GM23338 (cell line): ENCODE measurements around the gene LIFR. TPM values are rescaled to one million over a fixed set of nuclear protein-coding genes. Genes with fewer than 3 reads are reported as not detected.
A peak's percentile ranks its signal among the peaks of the same experiment; 100 is the strongest.

Experiments used
- ATAC-seq: fragments of 200-7000 bp; cut with Tn5 transposase; 3 replicates; pipeline ENCODE4 v1.9.1; 2020
- DNase-seq: peaks from one replicate; pipeline ENCODE4 v3.0.0-alpha.2; 2015; ENCODE audit warnings: low spot score
- H2AFZ ChIP-seq: fragments of 200-600 bp; sonication (generic); 2 replicates; pipeline ENCODE4 v1.8.0; 2016; ENCODE audit warnings: antibody characterized with exemption, mild to moderate bottlenecking, moderate library complexity
- H3F3A ChIP-seq: fragments of 200-600 bp; sonication (generic); replicated peaks from 2 replicates; pipeline ENCODE4 v1.8.0; 2017; ENCODE audit warnings: antibody characterized with exemption, mixed run types, low read depth
- H3K27ac ChIP-seq: fragments of 200-600 bp; sonication (generic); 2 replicates; pipeline ENCODE4 v1.6.1; 2016; ENCODE audit warnings: low read depth
- H3K27me3 ChIP-seq: fragments of 200-600 bp; sonication (generic); 2 replicates; pipeline ENCODE4 v1.8.0; 2016; ENCODE audit warnings: mild to moderate bottlenecking, mixed run types, moderate library complexity; ENCODE audit not compliant: insufficient read depth
- H3K36me3 ChIP-seq: fragments of 200-600 bp; sonication (generic); 2 replicates; pipeline ENCODE4 v1.8.0; 2016; ENCODE audit warnings: mild to moderate bottlenecking; ENCODE audit not compliant: insufficient read depth
- H3K4me1 ChIP-seq: fragments of 200-600 bp; sonication (generic); 2 replicates; pipeline ENCODE4 v1.8.0; 2016; ENCODE audit warnings: mild to moderate bottlenecking, moderate library complexity; ENCODE audit not compliant: insufficient read depth
- H3K4me2 ChIP-seq: fragments of 200-600 bp; sonication (generic); 2 replicates; pipeline ENCODE4 v1.7.1; 2017; ENCODE audit warnings: mixed run types
- H3K4me3 ChIP-seq: fragments of 200-600 bp; sonication (generic); 2 replicates; pipeline ENCODE4 v1.6.1; 2016; ENCODE audit warnings: mixed run types
- H3K79me2 ChIP-seq: fragments of 200-600 bp; sonication (generic); replicated peaks from 2 replicates; pipeline ENCODE4 v1.8.0; 2017; ENCODE audit warnings: mild to moderate bottlenecking; ENCODE audit not compliant: insufficient read depth
- H3K9me2 ChIP-seq: fragments of 200-600 bp; sonication (generic); 2 replicates; pipeline ENCODE4 v1.8.0; 2017; ENCODE audit not compliant: insufficient read depth
- H4K20me1 ChIP-seq: fragments of 200-600 bp; sonication (generic); replicated peaks from 2 replicates; pipeline ENCODE4 v1.8.0; 2017; ENCODE audit warnings: mild to moderate bottlenecking; ENCODE audit not compliant: insufficient read depth
- H3K27ac Mint-ChIP-seq: 2 replicates; pipeline ENCODE4 v1.8.0; 2020; ENCODE audit warnings: inconsistent platforms, mild to moderate bottlenecking, moderate library complexity, mixed read lengths
- H3K27me3 Mint-ChIP-seq: 3 replicates; pipeline ENCODE4 v1.8.0; 2022; ENCODE audit warnings: low read depth, mild to moderate bottlenecking, moderate library complexity, mixed read lengths, inconsistent platforms; ENCODE audit not compliant: insufficient read depth, poor library complexity
- H3K36me3 Mint-ChIP-seq: 3 replicates; pipeline ENCODE4 v1.8.0; 2021; ENCODE audit warnings: low read depth, mild to moderate bottlenecking, inconsistent platforms, moderate library complexity, mixed read lengths
- H3K4me1 Mint-ChIP-seq: 3 replicates; pipeline ENCODE4 v1.8.0; 2020; ENCODE audit warnings: mild to moderate bottlenecking, inconsistent platforms, mixed read lengths
- H3K4me3 Mint-ChIP-seq: 3 replicates; pipeline ENCODE4 v1.8.0; 2021; ENCODE audit warnings: moderate library complexity, mild to moderate bottlenecking, inconsistent platforms, mixed read lengths
- H3K9me3 Mint-ChIP-seq: 3 replicates; pipeline ENCODE4 v1.8.0; 2020; ENCODE audit warnings: moderate library complexity, mild to moderate bottlenecking, inconsistent platforms, mixed read lengths
- CREB1 ChIP-seq: fragments of 250-450 bp; sonication (Bioruptor Pico); IDR thresholded peaks from 2 replicates; pipeline ENCODE4 v1.5.0; 2020; ENCODE audit warnings: low read depth, mild to moderate bottlenecking, moderate library complexity
- EZH2 ChIP-seq: fragments of 200-600 bp; sonication (generic); IDR thresholded peaks from one replicate; pipeline ENCODE4 v1.8.0; 2017; ENCODE audit warnings: antibody characterized with exemption, mild to moderate bottlenecking, low read depth; ENCODE audit not compliant: unreplicated experiment
- EZH2phosphoT487 ChIP-seq: fragments of 200-600 bp; sonication (generic); IDR thresholded peaks from one replicate; pipeline ENCODE4 v1.8.1; 2018; ENCODE audit warnings: antibody characterized with exemption; ENCODE audit not compliant: unreplicated experiment
- JUNB ChIP-seq: IDR thresholded peaks from one replicate; pipeline ENCODE4 v1.6.1; 2016; ENCODE audit warnings: antibody characterized with exemption; ENCODE audit not compliant: unreplicated experiment
- NANOG ChIP-seq: IDR thresholded peaks from 2 replicates; pipeline ENCODE4 v1.6.1; 2016; ENCODE audit warnings: antibody characterized with exemption, borderline replicate concordance
- POLR2AphosphoS5 ChIP-seq: IDR thresholded peaks from 2 replicates; pipeline ENCODE4 v1.6.1; 2016; ENCODE audit warnings: antibody characterized with exemption, low read depth
- STAT1 ChIP-seq: IDR thresholded peaks from one replicate; pipeline ENCODE4 v1.6.1; 2016; ENCODE audit warnings: antibody characterized with exemption; ENCODE audit not compliant: unreplicated experiment
- ZNF114 ChIP-seq: fragments of 250-450 bp; sonication (Bioruptor Pico); IDR thresholded peaks from 2 replicates; pipeline ENCODE4 v1.5.0; 2020; ENCODE audit warnings: mild to moderate bottlenecking, moderate library complexity
- ZNF331 ChIP-seq: fragments of 250-450 bp; sonication (Bioruptor Pico); IDR thresholded peaks from 2 replicates; pipeline ENCODE4 v1.5.0; 2020; ENCODE audit warnings: low read depth, mild to moderate bottlenecking, moderate library complexity
- polyA plus RNA-seq: library from polyadenylated mRNA; unstranded; fragments of >200 nt; fragmentation: Nextera tagmentation; extraction: Ambion mirVana; gene quantifications from 2 replicates; pipeline ENCODE4 v1.2.1, GENCODE V29; 2016
- total RNA-seq: library from RNA; depleted of rRNA; stranded (reverse); fragments of >200 nt; shearing (Covaris generic); gene quantifications from 2 replicates; pipeline ENCODE4 v1.2.3, GENCODE V29; 2014
- TF ChIP-seq, protein P1 (sequence below), 2 experiments: fragments of 200-600 bp in 1 of 2; sonication (generic) in 1 of 2; conservative IDR thresholded peaks; 2 replicates each; pipeline versions ENCODE4 v1.5.1 to v1.6.1; 2016 to 2017; ENCODE audit warnings: antibody characterized with exemption in 2 of 2, low read depth in 2 of 2, mild to moderate bottlenecking in 2 of 2, moderate library complexity in 1 of 2
- TF ChIP-seq, protein P2 (sequence below): IDR thresholded peaks from 2 replicates; pipeline ENCODE4 v1.6.1; 2016; ENCODE audit warnings: antibody characterized with exemption
- TF ChIP-seq, protein P3 (sequence below): IDR thresholded peaks from one replicate; pipeline ENCODE4 v1.6.1; 2018; ENCODE audit warnings: antibody characterized with exemption; ENCODE audit not compliant: unreplicated experiment
- TF ChIP-seq, protein P4 (sequence below): fragments of 250-450 bp; sonication (Bioruptor Pico); IDR thresholded peaks from 2 replicates; pipeline ENCODE4 v1.5.0; 2020; ENCODE audit warnings: mild to moderate bottlenecking, moderate library complexity

LIFR gene
- total and polyA plus RNA-seq, 2 experiments from 2014 or later, result 11.0 to 25.2 TPM

DNA sequence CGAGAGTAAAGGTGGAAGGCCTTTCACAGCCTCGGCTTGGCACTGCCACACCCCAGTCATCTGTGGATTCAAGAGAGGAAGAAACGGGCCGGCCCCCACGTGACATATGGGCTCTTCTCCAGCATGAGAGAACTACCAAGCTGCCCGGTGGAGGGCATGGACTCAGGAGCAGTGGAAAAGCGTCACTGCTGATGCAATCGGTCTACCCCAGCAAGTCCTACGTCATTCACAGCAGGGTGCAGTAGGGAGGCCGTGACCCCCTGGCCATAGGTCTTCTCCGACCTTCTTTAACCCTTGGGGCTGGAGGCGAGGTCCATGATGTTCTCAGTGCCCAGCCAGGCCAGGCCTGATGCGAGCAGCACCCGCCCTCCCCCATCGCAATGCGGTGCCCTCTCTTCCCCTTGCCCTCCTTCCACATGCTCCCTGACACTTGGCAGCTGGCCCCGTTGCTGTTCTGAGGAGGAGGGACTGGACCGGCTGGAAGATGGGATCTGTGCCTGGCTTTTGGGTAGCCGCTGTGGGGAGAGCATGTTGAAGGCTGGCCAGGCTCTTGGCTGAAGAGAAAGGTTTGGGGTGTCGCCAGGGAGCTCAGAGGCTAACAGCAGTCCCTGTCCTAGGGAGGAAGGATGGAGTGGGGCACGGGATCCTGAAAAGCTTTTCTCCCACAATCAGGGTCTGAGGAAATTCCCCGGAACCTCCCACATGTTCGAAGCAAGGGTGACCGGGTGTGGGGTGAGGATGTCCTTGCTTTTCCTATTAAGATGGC is 89.8 kb downstream of the LIFR start:
- no peak overlapping the region for H3K27ac ChIP-seq

More for the DNA sequence above, 89.8 kb downstream of the LIFR start:
- no peaks in the 10 kb centered on the region for H3K79me2 ChIP-seq
- H3K27me3 ChIP-seq, result no peaks in the 10 kb centered on the region
- H3F3A ChIP-seq, result no peaks in the 10 kb centered on the region
- H3K27ac Mint-ChIP-seq, result no peak overlapping the region
- H3K4me3 Mint-ChIP-seq, result no peak overlapping the region
- no peaks in the 10 kb centered on the region; the same call in 1 of the 2 replicates for H3K9me2 ChIP-seq
- no peak overlapping the region for H3K4me3 ChIP-seq
- H3K9me3 Mint-ChIP-seq, result no peaks in the 10 kb centered on the region
- no peak overlapping the region for H3K4me2 ChIP-seq
- peaks cover 4% of the 10 kb centered on the region for H3K27me3 Mint-ChIP-seq
- ATAC-seq (no peak), DNase-seq (no peak)
- no peaks in the 10 kb centered on the region for H3K36me3 Mint-ChIP-seq
- H3K4me1 Mint-ChIP-seq, result peaks cover 15% of the 10 kb centered on the region
- H4K20me1 ChIP-seq, result no peaks in the 10 kb centered on the region
- H2AFZ ChIP-seq, result 0 out of 2 replicates have a peak overlapping the region, but pooled peaks have one; percentile 80
- H3K4me1 ChIP-seq, result no peaks in the 10 kb centered on the region
- TF ChIP-seq, protein P1, sequence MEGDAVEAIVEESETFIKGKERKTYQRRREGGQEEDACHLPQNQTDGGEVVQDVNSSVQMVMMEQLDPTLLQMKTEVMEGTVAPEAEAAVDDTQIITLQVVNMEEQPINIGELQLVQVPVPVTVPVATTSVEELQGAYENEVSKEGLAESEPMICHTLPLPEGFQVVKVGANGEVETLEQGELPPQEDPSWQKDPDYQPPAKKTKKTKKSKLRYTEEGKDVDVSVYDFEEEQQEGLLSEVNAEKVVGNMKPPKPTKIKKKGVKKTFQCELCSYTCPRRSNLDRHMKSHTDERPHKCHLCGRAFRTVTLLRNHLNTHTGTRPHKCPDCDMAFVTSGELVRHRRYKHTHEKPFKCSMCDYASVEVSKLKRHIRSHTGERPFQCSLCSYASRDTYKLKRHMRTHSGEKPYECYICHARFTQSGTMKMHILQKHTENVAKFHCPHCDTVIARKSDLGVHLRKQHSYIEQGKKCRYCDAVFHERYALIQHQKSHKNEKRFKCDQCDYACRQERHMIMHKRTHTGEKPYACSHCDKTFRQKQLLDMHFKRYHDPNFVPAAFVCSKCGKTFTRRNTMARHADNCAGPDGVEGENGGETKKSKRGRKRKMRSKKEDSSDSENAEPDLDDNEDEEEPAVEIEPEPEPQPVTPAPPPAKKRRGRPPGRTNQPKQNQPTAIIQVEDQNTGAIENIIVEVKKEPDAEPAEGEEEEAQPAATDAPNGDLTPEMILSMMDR (conservative IDR thresholded peaks at IDR 0.05; ENCODE audit: low read depth in 2 of 2), result no peak
- TF ChIP-seq, protein P2, sequence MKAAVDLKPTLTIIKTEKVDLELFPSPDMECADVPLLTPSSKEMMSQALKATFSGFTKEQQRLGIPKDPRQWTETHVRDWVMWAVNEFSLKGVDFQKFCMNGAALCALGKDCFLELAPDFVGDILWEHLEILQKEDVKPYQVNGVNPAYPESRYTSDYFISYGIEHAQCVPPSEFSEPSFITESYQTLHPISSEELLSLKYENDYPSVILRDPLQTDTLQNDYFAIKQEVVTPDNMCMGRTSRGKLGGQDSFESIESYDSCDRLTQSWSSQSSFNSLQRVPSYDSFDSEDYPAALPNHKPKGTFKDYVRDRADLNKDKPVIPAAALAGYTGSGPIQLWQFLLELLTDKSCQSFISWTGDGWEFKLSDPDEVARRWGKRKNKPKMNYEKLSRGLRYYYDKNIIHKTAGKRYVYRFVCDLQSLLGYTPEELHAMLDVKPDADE, result no peak
- TF ChIP-seq EZH2phosphoT487 (no peak), JUNB (no peak), EZH2 (no peak), ZNF331 (no peak), NANOG (no peak), ZNF114 (CRISPR knock-in tag) (no peak), POLR2AphosphoS5 (no peak), STAT1 (no peak), CREB1 (CRISPR knock-in tag) (no peak)
- TF ChIP-seq, protein P3, sequence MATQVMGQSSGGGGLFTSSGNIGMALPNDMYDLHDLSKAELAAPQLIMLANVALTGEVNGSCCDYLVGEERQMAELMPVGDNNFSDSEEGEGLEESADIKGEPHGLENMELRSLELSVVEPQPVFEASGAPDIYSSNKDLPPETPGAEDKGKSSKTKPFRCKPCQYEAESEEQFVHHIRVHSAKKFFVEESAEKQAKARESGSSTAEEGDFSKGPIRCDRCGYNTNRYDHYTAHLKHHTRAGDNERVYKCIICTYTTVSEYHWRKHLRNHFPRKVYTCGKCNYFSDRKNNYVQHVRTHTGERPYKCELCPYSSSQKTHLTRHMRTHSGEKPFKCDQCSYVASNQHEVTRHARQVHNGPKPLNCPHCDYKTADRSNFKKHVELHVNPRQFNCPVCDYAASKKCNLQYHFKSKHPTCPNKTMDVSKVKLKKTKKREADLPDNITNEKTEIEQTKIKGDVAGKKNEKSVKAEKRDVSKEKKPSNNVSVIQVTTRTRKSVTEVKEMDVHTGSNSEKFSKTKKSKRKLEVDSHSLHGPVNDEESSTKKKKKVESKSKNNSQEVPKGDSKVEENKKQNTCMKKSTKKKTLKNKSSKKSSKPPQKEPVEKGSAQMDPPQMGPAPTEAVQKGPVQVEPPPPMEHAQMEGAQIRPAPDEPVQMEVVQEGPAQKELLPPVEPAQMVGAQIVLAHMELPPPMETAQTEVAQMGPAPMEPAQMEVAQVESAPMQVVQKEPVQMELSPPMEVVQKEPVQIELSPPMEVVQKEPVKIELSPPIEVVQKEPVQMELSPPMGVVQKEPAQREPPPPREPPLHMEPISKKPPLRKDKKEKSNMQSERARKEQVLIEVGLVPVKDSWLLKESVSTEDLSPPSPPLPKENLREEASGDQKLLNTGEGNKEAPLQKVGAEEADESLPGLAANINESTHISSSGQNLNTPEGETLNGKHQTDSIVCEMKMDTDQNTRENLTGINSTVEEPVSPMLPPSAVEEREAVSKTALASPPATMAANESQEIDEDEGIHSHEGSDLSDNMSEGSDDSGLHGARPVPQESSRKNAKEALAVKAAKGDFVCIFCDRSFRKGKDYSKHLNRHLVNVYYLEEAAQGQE, result no peak
- TF ChIP-seq, protein P4, sequence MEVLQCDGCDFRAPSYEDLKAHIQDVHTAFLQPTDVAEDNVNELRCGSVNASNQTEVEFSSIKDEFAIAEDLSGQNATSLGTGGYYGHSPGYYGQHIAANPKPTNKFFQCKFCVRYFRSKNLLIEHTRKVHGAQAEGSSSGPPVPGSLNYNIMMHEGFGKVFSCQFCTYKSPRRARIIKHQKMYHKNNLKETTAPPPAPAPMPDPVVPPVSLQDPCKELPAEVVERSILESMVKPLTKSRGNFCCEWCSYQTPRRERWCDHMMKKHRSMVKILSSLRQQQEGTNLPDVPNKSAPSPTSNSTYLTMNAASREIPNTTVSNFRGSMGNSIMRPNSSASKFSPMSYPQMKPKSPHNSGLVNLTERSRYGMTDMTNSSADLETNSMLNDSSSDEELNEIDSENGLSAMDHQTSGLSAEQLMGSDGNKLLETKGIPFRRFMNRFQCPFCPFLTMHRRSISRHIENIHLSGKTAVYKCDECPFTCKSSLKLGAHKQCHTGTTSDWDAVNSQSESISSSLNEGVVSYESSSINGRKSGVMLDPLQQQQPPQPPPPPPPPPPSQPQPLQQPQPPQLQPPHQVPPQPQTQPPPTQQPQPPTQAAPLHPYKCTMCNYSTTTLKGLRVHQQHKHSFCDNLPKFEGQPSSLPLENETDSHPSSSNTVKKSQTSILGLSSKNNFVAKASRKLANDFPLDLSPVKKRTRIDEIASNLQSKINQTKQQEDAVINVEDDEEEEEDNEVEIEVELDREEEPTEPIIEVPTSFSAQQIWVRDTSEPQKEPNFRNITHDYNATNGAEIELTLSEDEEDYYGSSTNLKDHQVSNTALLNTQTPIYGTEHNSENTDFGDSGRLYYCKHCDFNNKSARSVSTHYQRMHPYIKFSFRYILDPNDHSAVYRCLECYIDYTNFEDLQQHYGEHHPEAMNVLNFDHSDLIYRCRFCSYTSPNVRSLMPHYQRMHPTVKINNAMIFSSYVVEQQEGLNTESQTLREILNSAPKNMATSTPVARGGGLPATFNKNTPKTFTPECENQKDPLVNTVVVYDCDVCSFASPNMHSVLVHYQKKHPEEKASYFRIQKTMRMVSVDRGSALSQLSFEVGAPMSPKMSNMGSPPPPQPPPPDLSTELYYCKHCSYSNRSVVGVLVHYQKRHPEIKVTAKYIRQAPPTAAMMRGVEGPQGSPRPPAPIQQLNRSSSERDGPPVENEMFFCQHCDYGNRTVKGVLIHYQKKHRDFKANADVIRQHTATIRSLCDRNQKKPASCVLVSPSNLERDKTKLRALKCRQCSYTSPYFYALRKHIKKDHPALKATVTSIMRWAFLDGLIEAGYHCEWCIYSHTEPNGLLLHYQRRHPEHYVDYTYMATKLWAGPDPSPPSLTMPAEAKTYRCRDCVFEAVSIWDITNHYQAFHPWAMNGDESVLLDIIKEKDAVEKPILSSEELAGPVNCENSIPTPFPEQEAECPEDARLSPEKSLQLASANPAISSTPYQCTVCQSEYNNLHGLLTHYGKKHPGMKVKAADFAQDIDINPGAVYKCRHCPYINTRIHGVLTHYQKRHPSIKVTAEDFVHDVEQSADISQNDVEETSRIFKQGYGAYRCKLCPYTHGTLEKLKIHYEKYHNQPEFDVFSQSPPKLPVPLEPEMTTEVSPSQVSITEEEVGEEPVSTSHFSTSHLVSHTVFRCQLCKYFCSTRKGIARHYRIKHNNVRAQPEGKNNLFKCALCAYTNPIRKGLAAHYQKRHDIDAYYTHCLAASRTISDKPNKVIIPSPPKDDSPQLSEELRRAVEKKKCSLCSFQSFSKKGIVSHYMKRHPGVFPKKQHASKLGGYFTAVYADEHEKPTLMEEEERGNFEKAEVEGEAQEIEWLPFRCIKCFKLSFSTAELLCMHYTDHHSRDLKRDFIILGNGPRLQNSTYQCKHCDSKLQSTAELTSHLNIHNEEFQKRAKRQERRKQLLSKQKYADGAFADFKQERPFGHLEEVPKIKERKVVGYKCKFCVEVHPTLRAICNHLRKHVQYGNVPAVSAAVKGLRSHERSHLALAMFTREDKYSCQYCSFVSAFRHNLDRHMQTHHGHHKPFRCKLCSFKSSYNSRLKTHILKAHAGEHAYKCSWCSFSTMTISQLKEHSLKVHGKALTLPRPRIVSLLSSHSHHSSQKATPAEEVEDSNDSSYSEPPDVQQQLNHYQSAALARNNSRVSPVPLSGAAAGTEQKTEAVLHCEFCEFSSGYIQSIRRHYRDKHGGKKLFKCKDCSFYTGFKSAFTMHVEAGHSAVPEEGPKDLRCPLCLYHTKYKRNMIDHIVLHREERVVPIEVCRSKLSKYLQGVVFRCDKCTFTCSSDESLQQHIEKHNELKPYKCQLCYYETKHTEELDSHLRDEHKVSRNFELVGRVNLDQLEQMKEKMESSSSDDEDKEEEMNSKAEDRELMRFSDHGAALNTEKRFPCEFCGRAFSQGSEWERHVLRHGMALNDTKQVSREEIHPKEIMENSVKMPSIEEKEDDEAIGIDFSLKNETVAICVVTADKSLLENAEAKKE, result no peak
- no peaks in the 10 kb centered on the region for H3K36me3 ChIP-seq
